Measurements from ENCODE around the gene HGS.

DNA sequence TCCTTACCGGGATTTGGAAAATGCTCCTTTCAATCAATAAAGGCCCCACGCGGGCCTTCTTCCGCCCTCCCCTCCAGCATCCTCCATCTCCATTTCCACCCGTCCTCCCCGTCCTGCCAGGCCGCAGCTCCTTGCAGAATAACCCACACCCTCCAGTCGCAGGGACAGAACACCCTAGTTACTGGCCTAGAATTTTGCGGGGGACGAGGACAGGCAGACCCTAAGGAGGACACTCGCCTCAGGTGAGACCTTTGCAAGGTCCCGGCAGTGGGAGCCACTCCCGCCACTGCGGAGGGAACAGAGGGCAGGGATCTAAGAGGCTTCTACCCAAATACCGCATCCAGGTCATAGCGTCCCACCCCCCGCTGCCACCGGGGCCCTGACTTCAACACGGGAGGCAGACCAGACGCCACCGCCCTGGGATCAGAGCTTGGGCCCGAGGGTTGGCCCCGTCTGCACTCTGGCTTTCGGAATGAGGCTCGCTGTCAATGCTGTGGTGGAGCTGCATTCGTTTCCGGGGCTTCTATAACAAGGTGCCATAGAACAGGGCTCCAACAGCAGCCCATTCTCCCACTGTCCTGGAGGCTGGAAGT, 55.1 kb downstream of the HGS start:
- TF ChIP-seq POLR2A (IDR thresholded peaks at IDR 0.05; ENCODE audit: low read depth, low read length) (no peak), POU2F2 (IDR thresholded peaks at IDR 0.05; ENCODE audit: low read depth, low read length) (no peak), POLR2AphosphoS5 (IDR thresholded peaks at IDR 0.05; ENCODE audit: low read depth, low read length) (no peak), TAF1 (IDR thresholded peaks at IDR 0.05; ENCODE audit: low read depth, low read length) (no peak), PAX5 (IDR thresholded peaks at IDR 0.05; ENCODE audit: insufficient read depth, low read length, severe bottlenecking) (no peak)
